GM13977 (cell line): ENCODE measurements around the gene GRAMD2B.
"Not testable (repeated sequence)": the region's sequence is repeated elsewhere in the genome, so short reads cannot be mapped to it uniquely, and the experiment has no call there.

ENCODE experiments used
- DNase-seq: peaks from one replicate; pipeline ENCODE4 v3.0.0; 2012; ENCODE audit warnings: low spot score
- CTCF ChIP-seq: IDR thresholded peaks from 2 replicates; pipeline ENCODE4 v1.5.1; 2012; ENCODE audit warnings: mild to moderate bottlenecking, control low read depth; ENCODE audit not compliant: insufficient read depth; ENCODE audit errors: extremely low read depth, missing control alignments
- in situ Hi-C: fragments of 300-500 bp; cut with MboI; formaldehyde crosslinking; loops from one replicate; pipeline ENCODE4 v1.12.0; 2022; ENCODE audit warnings: low sequenced_read_pairs, low pct_unique_long_range_greater_than_20kb, mixed read lengths, inconsistent platforms; ENCODE audit not compliant: unreplicated experiment

GRAMD2B gene

GRCh38 chr5:126395198-126395597 lies 28.0 kb upstream of the GRAMD2B start:
- in situ Hi-C loops, result no loop called here
- no peak for TF ChIP-seq CTCF

GRCh38 chr5:126395605-126396004 lies 27.6 kb upstream of the GRAMD2B start:
- DNase-seq, result no peak
- in situ Hi-C loops, result no loop called here
- no peak for TF ChIP-seq CTCF

More at GRCh38 chr5:126395198-126395597, 28.0 kb upstream of the GRAMD2B start:
- no peak for DNase-seq

- in situ Hi-C loops, DNase-seq: not testable (repeated sequence)
Observed at GRCh38 chr5:126396721-126397120, 26.5 kb upstream of the GRAMD2B start.

- in situ Hi-C loops, result no loop called here
- no peak for DNase-seq
- no peak for TF ChIP-seq CTCF
Observed at GRCh38 chr5:126398791-126399190, 24.4 kb upstream of the GRAMD2B start.

- in situ Hi-C loops, result no loop called here
- no peak for DNase-seq
- TF ChIP-seq CTCF, result no peak
Observed at GRCh38 chr5:126400621-126401251, 22.5 kb upstream of the GRAMD2B start.

GRCh38 chr5:126402621-126403555 lies 20.3 kb upstream of the GRAMD2B start:
- no peak for DNase-seq
- TF ChIP-seq CTCF, result no peak
- in situ Hi-C loops, result no loop called here

- in situ Hi-C loops, result no loop called here
- no peak for TF ChIP-seq CTCF
- no peak for DNase-seq
Observed at GRCh38 chr5:126403876-126404275, 19.3 kb upstream of the GRAMD2B start.
